Measurements from ENCODE around the gene TENT5C.

The TENT5C gene

GRCh38 chr1:117580882-117581281 is 25.0 kb upstream of the TENT5C start:
- no peak for TF ChIP-seq CTCF (IDR thresholded peaks at IDR 0.05; ENCODE audit: low read depth, low read length)

GRCh38 chr1:117581391-117581943 is 24.4 kb upstream of the TENT5C start:
- no peak overlapping the region for H3K4me3 ChIP-seq (ENCODE audit: low read depth, low read length)
- TF ChIP-seq CTCF (IDR thresholded peaks at IDR 0.05; ENCODE audit: low read depth, low read length): no peak
- no peaks in the 10 kb centered on the region for H3K36me3 ChIP-seq

More at GRCh38 chr1:117580882-117581281, 25.0 kb upstream of the TENT5C start:
- no peak overlapping the region for H3K4me3 ChIP-seq (ENCODE audit: low read depth, low read length)
- no peaks in the 10 kb centered on the region for H3K36me3 ChIP-seq
- no peaks in the 10 kb centered on the region for H3K27me3 ChIP-seq
- H3K4me1 ChIP-seq: no peaks in the 10 kb centered on the region
- DNase-seq: no peak
- H3K9me3 ChIP-seq: no peaks in the 10 kb centered on the region

GRCh38 chr1:117582451-117582850 is 23.4 kb upstream of the TENT5C start:
- no peaks in the 10 kb centered on the region for H3K4me1 ChIP-seq
- H3K36me3 ChIP-seq: no peaks in the 10 kb centered on the region
- no peaks in the 10 kb centered on the region for H3K9me3 ChIP-seq
- TF ChIP-seq CTCF (IDR thresholded peaks at IDR 0.05; ENCODE audit: low read depth, low read length): no peak
- no peak for DNase-seq
- no peak overlapping the region for H3K4me3 ChIP-seq (ENCODE audit: low read depth, low read length)
- no peaks in the 10 kb centered on the region for H3K27me3 ChIP-seq

More at GRCh38 chr1:117581391-117581943, 24.4 kb upstream of the TENT5C start:
- no peaks in the 10 kb centered on the region for H3K27me3 ChIP-seq
- DNase-seq: no peak
- H3K9me3 ChIP-seq: no peaks in the 10 kb centered on the region
- H3K4me1 ChIP-seq: no peaks in the 10 kb centered on the region

- no peak for DNase-seq
- no peaks in the 10 kb centered on the region for H3K4me1 ChIP-seq
- H3K36me3 ChIP-seq: no peaks in the 10 kb centered on the region
- TF ChIP-seq CTCF (IDR thresholded peaks at IDR 0.05; ENCODE audit: low read depth, low read length): no peak
- no peaks in the 10 kb centered on the region for H3K9me3 ChIP-seq
- H3K4me3 ChIP-seq (ENCODE audit: low read depth, low read length): no peak overlapping the region
- no peaks in the 10 kb centered on the region for H3K27me3 ChIP-seq
Measured at GRCh38 chr1:117583247-117583646, 22.6 kb upstream of the TENT5C start.

GRCh38 chr1:117584181-117584580 is 21.7 kb upstream of the TENT5C start:
- TF ChIP-seq CTCF (IDR thresholded peaks at IDR 0.05; ENCODE audit: low read depth, low read length): no peak
- Histone ChIP-seq H3K27me3 (no peaks in the 10 kb centered on the region), H3K9me3 (no peaks in the 10 kb centered on the region), H3K4me1 (no peaks in the 10 kb centered on the region), H3K4me3 (ENCODE audit: low read depth, low read length) (no peak overlapping the region), H3K36me3 (no peaks in the 10 kb centered on the region)
- no peak for DNase-seq

- H3K4me3 ChIP-seq (ENCODE audit: low read depth, low read length): no peak overlapping the region
- no peak for TF ChIP-seq CTCF (IDR thresholded peaks at IDR 0.05; ENCODE audit: low read depth, low read length)
Measured at GRCh38 chr1:117585086-117585485, 20.8 kb upstream of the TENT5C start.

More at GRCh38 chr1:117585086-117585485, 20.8 kb upstream of the TENT5C start:
- H3K4me1 ChIP-seq: no peaks in the 10 kb centered on the region
- H3K9me3 ChIP-seq: no peaks in the 10 kb centered on the region
- no peak for DNase-seq
- H3K36me3 ChIP-seq: no peaks in the 10 kb centered on the region
- no peaks in the 10 kb centered on the region for H3K27me3 ChIP-seq

All from BE2C (cell line).